Tracheal epithelial cell (primary cell): ENCODE measurements around the gene ZNF426. TPM values are rescaled to one million over a fixed set of nuclear protein-coding genes. Genes with fewer than 3 reads are reported as not detected.

ENCODE experiments used
- total RNA-seq: library from RNA; depleted of rRNA; stranded (reverse); fragments of >200 nt; gene quantifications from 2 replicates; pipeline ENCODE4 v1.2.1, GENCODE V29; 2014

ZNF426 gene
- 15.2 and 17.3 TPM in 2 replicates for total RNA-seq

GRCh38 chr19:9538183-9539058 is at the start of gene ZNF426:
Gene ZNF426, minus strand, starts transcription at chr19:9538645. Its CDS starts 2,413 bp downstream, at chr19:9536232.

GRCh38 chr19:9584073-9584833 is 45.8 kb upstream of the ZNF426 start, which contains the start of gene ZNF121:
Gene ZNF121, minus strand, starts transcription at chr19:9584504. Its CDS starts 16,407 bp downstream, at chr19:9568097.

GRCh38 chr19:9498183-9498902 is 40.1 kb downstream of the ZNF426 start, which contains the start of gene ZNF560:
Gene ZNF560, minus strand, starts transcription at chr19:9498616. Its CDS starts 23,303 bp downstream, at chr19:9475313.

Other genes with a start within 250 kb of the ZNF426 start
- gene ZNF699, start 228.8 kb downstream of the ZNF426 start, total RNA-seq: 11.3 and 18.8 TPM in 2 replicates
- 7.2 and 13.0 TPM in 2 replicates for gene ZNF559, start 214.5 kb downstream of the ZNF426 start, total RNA-seq
- 0.21 and 0.72 TPM in 2 replicates for gene ZNF177, start 175.6 kb downstream of the ZNF426 start, total RNA-seq
- gene ZNF266, start 103.1 kb downstream of the ZNF426 start, total RNA-seq: 5.8 and 8.1 TPM in 2 replicates
- gene ZNF560, start 40.0 kb downstream of the ZNF426 start, total RNA-seq: 0.43 and 0.72 TPM in 2 replicates
- 50.8 and 58.4 TPM in 2 replicates for gene ZNF121, start 45.9 kb upstream of the ZNF426 start, total RNA-seq
- 42.2 and 44.5 TPM in 2 replicates for gene ZNF561, start 82.6 kb upstream of the ZNF426 start, total RNA-seq
- gene ZNF562, start 136.5 kb upstream of the ZNF426 start, total RNA-seq: 38.2 and 52.8 TPM in 2 replicates
- gene ZNF846, start 230.1 kb upstream of the ZNF426 start, total RNA-seq: 2.6 and 5.1 TPM in 2 replicates